ENCODE measurements around the gene ZDHHC14. TPM values are rescaled to one million over a fixed set of nuclear protein-coding genes. Genes with fewer than 3 reads are reported as not detected.

ZDHHC14 gene
- total RNA-seq, 2 donors from 2014 or later, result 6.9 to 10.9 TPM

DNA sequence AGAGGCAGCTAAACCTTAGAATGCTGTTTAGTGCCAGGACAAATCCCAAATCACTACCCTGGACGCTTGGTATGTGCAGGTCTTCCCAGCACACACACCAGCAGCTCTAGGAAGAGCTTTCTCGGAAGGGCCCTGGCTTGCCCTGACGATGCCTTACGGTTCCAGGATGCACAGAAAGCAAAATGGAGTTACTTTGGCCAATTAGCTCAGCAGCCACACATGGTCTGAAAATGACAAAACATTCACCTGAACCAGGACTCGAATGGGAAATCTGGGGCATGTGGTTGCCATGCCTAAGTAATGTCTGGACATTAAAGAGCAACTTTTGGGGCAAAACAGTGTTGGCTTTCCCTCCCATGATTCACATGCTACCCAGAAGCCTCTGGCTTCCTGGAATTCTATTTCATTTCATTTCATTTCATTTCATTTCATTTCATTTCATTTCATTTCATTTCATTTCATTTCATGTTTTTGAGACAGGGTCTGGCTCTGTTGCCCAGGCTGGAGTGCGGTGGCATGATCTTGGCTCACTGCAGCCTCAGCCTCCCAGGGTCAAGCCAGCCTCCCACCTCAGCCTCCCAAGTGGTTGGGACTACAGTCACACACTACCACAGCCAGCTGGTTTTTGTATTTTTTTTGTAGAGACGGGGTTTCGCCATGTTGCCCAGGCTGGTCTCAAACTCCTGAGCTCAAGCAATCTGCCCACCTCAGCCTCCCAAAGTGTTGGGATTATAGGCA, 153.3 kb downstream of the ZDHHC14 start:
- DNase-seq (ENCODE audit: low spot score) (no peak), ATAC-seq (no peak)
- H3K27ac Mint-ChIP-seq, result peak overlapping the region; percentile 72 to 85
- H3K9me3 Mint-ChIP-seq, result no peaks in the 10 kb centered on the region
- no peaks in the 10 kb centered on the region for H3K27me3 Mint-ChIP-seq
- H3K36me3 Mint-ChIP-seq, result no peaks in the 10 kb centered on the region
- H3K4me3 Mint-ChIP-seq, result no peak overlapping the region
- H3K4me1 Mint-ChIP-seq (ENCODE audit: low read depth in 2 of 2), result peaks cover 51% of the 10 kb centered on the region in 2 donors

DNA sequence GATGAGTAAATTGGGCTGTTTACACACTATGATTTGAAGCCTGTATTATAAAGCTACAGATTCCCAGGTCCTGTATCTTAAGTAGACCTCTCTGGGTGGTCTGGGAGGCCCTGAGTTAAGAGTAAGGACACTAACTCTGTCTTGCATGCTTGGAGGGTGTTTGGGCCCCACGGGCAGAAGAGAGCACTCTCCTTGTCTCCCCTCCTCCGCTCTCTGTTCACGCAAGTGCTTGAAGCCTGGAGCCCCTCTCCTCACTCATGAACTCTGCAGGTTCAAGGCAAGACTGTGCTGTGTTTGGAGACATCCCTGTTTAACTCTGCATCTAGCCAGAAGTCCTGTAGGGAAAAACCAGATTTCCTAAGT, 154.0 kb downstream of the ZDHHC14 start:
- H3K4me1 Mint-ChIP-seq (ENCODE audit: low read depth in 2 of 2), result peaks cover 53 to 55% of the 10 kb centered on the region in 2 donors
- no peaks in the 10 kb centered on the region for H3K36me3 Mint-ChIP-seq
- DNase-seq (ENCODE audit: low spot score) (no peak), ATAC-seq (no peak)
- no peaks in the 10 kb centered on the region for H3K9me3 Mint-ChIP-seq
- H3K4me3 Mint-ChIP-seq, result peak overlapping the region; percentile 80
- H3K27ac Mint-ChIP-seq, result peak overlapping the region; percentile 72 to 85
- no peaks in the 10 kb centered on the region for H3K27me3 Mint-ChIP-seq

- peak; percentile 89 to 93 for ATAC-seq
- peak overlapping the region; percentile 72 to 85 for H3K27ac Mint-ChIP-seq
- H3K36me3 Mint-ChIP-seq, result no peaks in the 10 kb centered on the region
- H3K27me3 Mint-ChIP-seq, result no peaks in the 10 kb centered on the region
- H3K4me1 Mint-ChIP-seq (ENCODE audit: low read depth in 2 of 2), result peaks cover 52 to 55% of the 10 kb centered on the region in 2 donors
- peak; percentile 77 for DNase-seq (ENCODE audit: low spot score)
- H3K9me3 Mint-ChIP-seq, result no peaks in the 10 kb centered on the region
- peak overlapping the region; percentile 80 for H3K4me3 Mint-ChIP-seq
Measured at GRCh38 chr6:157535340-157536222, 154.6 kb downstream of the ZDHHC14 start.

- no peaks in the 10 kb centered on the region for H3K27me3 Mint-ChIP-seq
- H3K9me3 Mint-ChIP-seq, result no peaks in the 10 kb centered on the region
- H3K27ac Mint-ChIP-seq, result peak overlapping the region; percentile 72 to 85
- peak overlapping the region; percentile 80 for H3K4me3 Mint-ChIP-seq
- no peaks in the 10 kb centered on the region for H3K36me3 Mint-ChIP-seq
- no peak for DNase-seq (ENCODE audit: low spot score)
- peaks cover 52 to 55% of the 10 kb centered on the region in 2 donors for H3K4me1 Mint-ChIP-seq (ENCODE audit: low read depth in 2 of 2)
- no peak for ATAC-seq
Measured at GRCh38 chr6:157536223-157536545, 155.2 kb downstream of the ZDHHC14 start.

GRCh38 chr6:157537556-157537955, 156.6 kb downstream of the ZDHHC14 start:
- no peaks in the 10 kb centered on the region for H3K9me3 Mint-ChIP-seq
- peaks cover 52 to 55% of the 10 kb centered on the region in 2 donors for H3K4me1 Mint-ChIP-seq (ENCODE audit: low read depth in 2 of 2)
- H3K27ac Mint-ChIP-seq, result peak overlapping the region; percentile 72 to 85
- DNase-seq (ENCODE audit: low spot score) (no peak), ATAC-seq (no peak)
- H3K36me3 Mint-ChIP-seq, result no peaks in the 10 kb centered on the region
- peak overlapping the region; percentile 80 for H3K4me3 Mint-ChIP-seq
- no peaks in the 10 kb centered on the region for H3K27me3 Mint-ChIP-seq

GRCh38 chr6:157538168-157538567, 157.2 kb downstream of the ZDHHC14 start:
- no peaks in the 10 kb centered on the region for H3K36me3 Mint-ChIP-seq
- no peaks in the 10 kb centered on the region for H3K27me3 Mint-ChIP-seq
- peak overlapping the region; percentile 72 to 85 for H3K27ac Mint-ChIP-seq
- peaks cover 49 to 51% of the 10 kb centered on the region in 2 donors for H3K4me1 Mint-ChIP-seq (ENCODE audit: low read depth in 2 of 2)
- peak overlapping the region; percentile 80 for H3K4me3 Mint-ChIP-seq
- ATAC-seq (peak in 1 of 2 donors; percentile 51), DNase-seq (ENCODE audit: low spot score) (no peak)
- no peaks in the 10 kb centered on the region for H3K9me3 Mint-ChIP-seq

DNA sequence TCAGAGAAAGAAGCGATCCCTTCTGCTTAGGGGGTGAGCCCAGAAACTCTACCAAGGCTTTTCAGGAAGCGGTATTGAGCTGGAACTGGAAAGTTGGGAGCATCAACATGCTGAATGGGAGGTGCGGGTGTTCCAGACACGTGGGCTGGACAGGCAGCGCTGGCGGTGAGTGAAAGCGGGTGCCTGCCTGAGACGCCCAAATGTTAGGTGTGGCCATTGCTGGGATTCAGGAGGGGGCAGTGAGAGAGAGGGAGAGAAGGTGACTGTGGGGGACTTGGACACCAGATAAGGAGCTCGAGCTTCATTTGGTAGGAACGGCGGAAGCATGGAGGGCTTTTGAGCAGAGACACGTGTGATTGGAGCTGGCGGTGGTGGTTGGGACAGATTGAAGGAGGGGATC, 157.7 kb downstream of the ZDHHC14 start:
- H3K27me3 Mint-ChIP-seq, result no peaks in the 10 kb centered on the region
- no peaks in the 10 kb centered on the region for H3K36me3 Mint-ChIP-seq
- no peak for DNase-seq (ENCODE audit: low spot score)
- ATAC-seq, result no peak
- no peaks in the 10 kb centered on the region for H3K9me3 Mint-ChIP-seq
- H3K4me3 Mint-ChIP-seq, result peak overlapping the region; percentile 80
- peak overlapping the region; percentile 72 to 85 for H3K27ac Mint-ChIP-seq
- peaks cover 45 to 48% of the 10 kb centered on the region in 2 donors for H3K4me1 Mint-ChIP-seq (ENCODE audit: low read depth in 2 of 2)

DNA sequence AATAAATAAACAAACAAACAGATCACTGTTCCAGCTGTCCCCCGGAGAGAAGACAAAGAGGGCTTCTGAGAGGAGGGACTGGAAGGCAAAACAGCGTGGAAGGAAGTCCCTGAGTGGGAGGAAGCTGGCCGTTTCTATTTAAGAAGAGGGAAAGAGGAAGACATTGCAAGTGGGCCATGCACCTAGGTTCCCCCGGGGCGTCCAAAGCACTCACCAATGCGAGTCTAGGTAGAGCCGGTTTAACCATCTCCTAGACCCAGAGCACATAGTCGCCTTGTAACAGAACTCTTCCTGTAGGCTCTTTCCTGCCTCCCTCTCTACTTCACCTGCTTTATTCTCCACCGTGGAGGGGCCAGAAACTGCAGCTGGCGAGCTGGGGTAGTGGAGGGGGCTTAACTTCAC, 158.4 kb downstream of the ZDHHC14 start:
- ATAC-seq (no peak), DNase-seq (ENCODE audit: low spot score) (no peak)
- peaks cover 45 to 48% of the 10 kb centered on the region in 2 donors for H3K4me1 Mint-ChIP-seq (ENCODE audit: low read depth in 2 of 2)
- no peaks in the 10 kb centered on the region for H3K27me3 Mint-ChIP-seq
- no peaks in the 10 kb centered on the region for H3K9me3 Mint-ChIP-seq
- no peaks in the 10 kb centered on the region for H3K36me3 Mint-ChIP-seq
- peak overlapping the region in 1 of 2 donors; percentile 85 for H3K27ac Mint-ChIP-seq
- H3K4me3 Mint-ChIP-seq, result no peak overlapping the region

DNA sequence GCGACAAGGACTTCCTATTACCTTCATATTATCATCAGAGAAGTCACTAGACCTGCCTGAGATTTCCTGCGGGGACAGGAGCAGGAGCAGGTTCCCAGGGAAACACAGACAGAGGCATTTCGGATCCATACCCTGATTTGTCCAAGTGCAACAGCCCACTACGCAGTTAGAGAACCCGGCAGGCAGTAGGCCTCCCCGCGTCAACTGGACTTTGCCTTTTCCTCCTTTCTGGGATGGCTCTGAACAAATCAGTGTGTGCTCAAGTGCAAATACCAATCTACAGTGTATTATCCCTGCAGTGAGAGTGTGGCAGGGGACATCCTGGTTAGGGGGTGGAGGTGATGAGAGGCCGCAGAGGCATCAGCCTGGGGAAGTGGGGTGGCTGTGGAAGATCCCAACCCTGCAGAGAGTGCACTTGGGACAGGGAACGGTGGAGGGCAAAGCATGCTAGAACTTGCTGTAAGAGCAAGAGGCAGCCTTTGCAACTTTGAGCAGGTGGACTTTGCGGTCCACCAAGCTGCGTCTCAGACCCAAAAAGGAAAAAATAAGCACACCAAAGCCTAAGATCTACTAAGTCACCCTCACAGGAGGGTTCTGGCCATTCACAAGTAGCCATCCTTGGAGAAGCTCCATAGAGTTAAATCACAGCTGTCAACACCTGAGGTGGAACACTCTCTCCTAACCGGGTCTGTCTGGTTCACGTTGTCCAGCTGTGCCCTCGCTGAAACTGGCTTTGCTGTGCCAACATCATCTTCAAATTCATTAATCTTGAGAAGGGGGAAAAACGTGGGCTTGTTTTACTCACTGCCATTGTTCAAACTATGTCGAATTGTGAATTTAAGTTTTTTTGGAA, 159.1 kb downstream of the ZDHHC14 start:
- Mint-ChIP-seq H3K27ac (peak overlapping the region in 1 of 2 donors; percentile 85), H3K9me3 (no peaks in the 10 kb centered on the region), H3K4me1 (ENCODE audit: low read depth in 2 of 2) (peaks cover 42 to 43% of the 10 kb centered on the region in 2 donors), H3K36me3 (peaks cover 7% of the 10 kb centered on the region), H3K4me3 (no peak overlapping the region), H3K27me3 (no peaks in the 10 kb centered on the region)
- ATAC-seq (no peak), DNase-seq (ENCODE audit: low spot score) (no peak)

DNA sequence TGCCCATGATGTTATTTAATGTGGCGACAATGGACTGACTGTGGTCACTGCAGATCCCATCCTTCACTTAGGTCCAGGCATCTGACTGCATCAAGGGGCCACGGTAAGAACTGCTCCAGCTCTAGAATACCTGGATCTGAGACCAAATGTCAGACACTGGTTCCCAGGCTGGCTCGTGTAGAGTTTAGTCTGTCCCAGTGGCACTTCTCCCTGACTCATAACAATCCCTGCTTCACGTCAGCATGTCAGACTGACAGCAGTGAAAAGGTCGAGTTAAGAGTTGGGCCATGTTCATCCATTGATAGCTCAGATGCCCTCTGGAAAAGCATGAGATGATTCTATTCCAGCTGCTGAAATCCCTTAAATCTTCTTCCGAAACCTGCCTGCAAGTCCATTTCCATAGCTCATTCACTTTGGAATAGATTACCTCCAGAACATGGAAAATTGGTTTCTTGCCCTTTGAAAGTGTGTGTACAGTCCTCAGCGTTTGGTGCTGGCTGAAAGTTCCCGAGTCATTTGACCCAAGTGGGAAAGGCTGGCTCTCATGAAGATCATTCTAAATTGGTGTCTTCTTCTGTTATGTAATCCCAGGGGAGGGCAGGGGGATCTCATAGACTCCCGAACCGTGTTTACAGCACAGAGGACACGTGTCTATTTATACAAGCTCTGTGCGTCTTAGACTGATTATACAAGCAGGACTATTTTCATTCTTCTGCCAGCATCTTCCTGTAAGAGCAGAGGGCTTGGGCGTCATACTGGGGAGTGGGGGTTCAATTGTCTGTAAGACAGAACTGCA, 160.8 kb downstream of the ZDHHC14 start:
- no peak for DNase-seq (ENCODE audit: low spot score)
- Mint-ChIP-seq H3K9me3 (no peaks in the 10 kb centered on the region), H3K36me3 (peaks cover 7% of the 10 kb centered on the region), H3K4me3 (no peak overlapping the region), H3K4me1 (ENCODE audit: low read depth in 2 of 2) (peaks cover 26 to 28% of the 10 kb centered on the region in 2 donors), H3K27ac (peak overlapping the region in 1 of 2 donors; percentile 5), H3K27me3 (no peaks in the 10 kb centered on the region)
- no peak for ATAC-seq

GRCh38 chr6:157542414-157543160, 161.6 kb downstream of the ZDHHC14 start:
- no peak for ATAC-seq
- Mint-ChIP-seq H3K4me1 (ENCODE audit: low read depth in 2 of 2) (peaks cover 22 to 24% of the 10 kb centered on the region in 2 donors), H3K27me3 (no peaks in the 10 kb centered on the region), H3K9me3 (no peaks in the 10 kb centered on the region), H3K36me3 (peaks cover 7% of the 10 kb centered on the region), H3K4me3 (no peak overlapping the region), H3K27ac (peak overlapping the region in 1 of 2 donors; percentile 27)
- no peak for DNase-seq (ENCODE audit: low spot score)

GRCh38 chr6:157546321-157546720, 165.3 kb downstream of the ZDHHC14 start:
- ATAC-seq (no peak), DNase-seq (ENCODE audit: low spot score) (no peak)
- peaks cover 27 to 29% of the 10 kb centered on the region in 2 donors for H3K4me1 Mint-ChIP-seq (ENCODE audit: low read depth in 2 of 2)
- H3K27me3 Mint-ChIP-seq, result no peaks in the 10 kb centered on the region
- H3K9me3 Mint-ChIP-seq, result peaks cover 10% of the 10 kb centered on the region
- no peak overlapping the region for H3K27ac Mint-ChIP-seq
- H3K36me3 Mint-ChIP-seq, result peaks cover 20% of the 10 kb centered on the region
- H3K4me3 Mint-ChIP-seq, result no peak overlapping the region
